Fibroblast of lung (primary cell): ENCODE results near the gene ZNF132.

Source experiments
- EZH2 ChIP-seq: IDR thresholded peaks from 2 replicates; pipeline ENCODE4 v1.5.1; 2012; ENCODE audit warnings: low read length, control low read depth, mild to moderate bottlenecking; ENCODE audit errors: missing control alignments
- TF ChIP-seq, protein P1 (sequence below), 2 donors: IDR thresholded peaks in 1 of 2; conservative IDR thresholded peaks in 1 of 2; 1 replicate in 1 of 2; 2 replicates in 1 of 2; pipeline ENCODE4 v1.5.1; 2011 to 2012; ENCODE audit warnings: low read length in 2 of 2, control low read depth in 1 of 2, inconsistent platforms in 1 of 2, low read depth in 1 of 2, mild to moderate bottlenecking in 1 of 2

- TF ChIP-seq, protein P1, sequence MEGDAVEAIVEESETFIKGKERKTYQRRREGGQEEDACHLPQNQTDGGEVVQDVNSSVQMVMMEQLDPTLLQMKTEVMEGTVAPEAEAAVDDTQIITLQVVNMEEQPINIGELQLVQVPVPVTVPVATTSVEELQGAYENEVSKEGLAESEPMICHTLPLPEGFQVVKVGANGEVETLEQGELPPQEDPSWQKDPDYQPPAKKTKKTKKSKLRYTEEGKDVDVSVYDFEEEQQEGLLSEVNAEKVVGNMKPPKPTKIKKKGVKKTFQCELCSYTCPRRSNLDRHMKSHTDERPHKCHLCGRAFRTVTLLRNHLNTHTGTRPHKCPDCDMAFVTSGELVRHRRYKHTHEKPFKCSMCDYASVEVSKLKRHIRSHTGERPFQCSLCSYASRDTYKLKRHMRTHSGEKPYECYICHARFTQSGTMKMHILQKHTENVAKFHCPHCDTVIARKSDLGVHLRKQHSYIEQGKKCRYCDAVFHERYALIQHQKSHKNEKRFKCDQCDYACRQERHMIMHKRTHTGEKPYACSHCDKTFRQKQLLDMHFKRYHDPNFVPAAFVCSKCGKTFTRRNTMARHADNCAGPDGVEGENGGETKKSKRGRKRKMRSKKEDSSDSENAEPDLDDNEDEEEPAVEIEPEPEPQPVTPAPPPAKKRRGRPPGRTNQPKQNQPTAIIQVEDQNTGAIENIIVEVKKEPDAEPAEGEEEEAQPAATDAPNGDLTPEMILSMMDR (conservative IDR thresholded peaks at IDR 0.05 in 1 of 2, IDR thresholded peaks at IDR 0.05 in 1 of 2; ENCODE audit: low read depth in 1 of 2, low read length in 2 of 2), result no peak
- TF ChIP-seq EZH2, result no peak
These were observed 54.6 kb downstream of the ZNF132 start for GRCh38 chr19:58385313-58385890.
